Lung (tissue), 12 donors: ENCODE results near the gene EDARADD. TPM values are rescaled to one million over a fixed set of nuclear protein-coding genes. Genes with fewer than 3 reads are reported as not detected.

ENCODE experiments used
- ATAC-seq: fragments of 200-7000 bp; cut with Tn5 transposase; one replicate; pipeline ENCODE4 v1.9.1; 2020; ENCODE audit warnings: moderate number of reproducible peaks; ENCODE audit not compliant: insufficient read depth, low FRiP score
- DNase-seq, 3 donors: peaks; one replicate each; pipeline ENCODE4 v3.0.0-alpha.2; 2013 to 2017
- H3K27ac ChIP-seq, 2 donors: one replicate each; pipeline ENCODE4 v1.5.1; 2013; ENCODE audit warnings: mild to moderate bottlenecking in 2 of 2, moderate library complexity in 2 of 2, control low read depth in 1 of 2, inconsistent platforms in 1 of 2, low read depth in 1 of 2, low read length in 1 of 2
- H3K27me3 ChIP-seq, 3 donors: one replicate each; pipeline ENCODE4 v1.5.1; 2013; ENCODE audit warnings: low read length in 2 of 3; ENCODE audit not compliant: control insufficient read depth in 3 of 3, insufficient read depth in 3 of 3
- H3K36me3 ChIP-seq, 4 donors: one replicate each; pipeline ENCODE4 v1.5.1; 2013; ENCODE audit warnings: low read length in 4 of 4, mild to moderate bottlenecking in 1 of 4, moderate library complexity in 1 of 4; ENCODE audit not compliant: control insufficient read depth in 4 of 4, insufficient read depth in 4 of 4
- H3K4me1 ChIP-seq, 5 donors: one replicate each; pipeline ENCODE4 v1.5.1; 2013; ENCODE audit warnings: low read length in 5 of 5, mild to moderate bottlenecking in 2 of 5, moderate library complexity in 1 of 5; ENCODE audit not compliant: control insufficient read depth in 5 of 5, insufficient read depth in 5 of 5
- H3K4me3 ChIP-seq: one replicate; pipeline ENCODE4 v1.5.1; 2013; ENCODE audit warnings: mild to moderate bottlenecking, control low read depth, moderate library complexity
- H3K9ac ChIP-seq, 2 donors: one replicate each; pipeline ENCODE4 v1.5.1; 2013; ENCODE audit warnings: low read length in 2 of 2, control low read depth in 1 of 2; ENCODE audit not compliant: insufficient read depth in 1 of 2
- H3K9me3 ChIP-seq, 4 donors: one replicate each; pipeline ENCODE4 v1.5.1; 2013; ENCODE audit warnings: low read length in 3 of 4, mild to moderate bottlenecking in 1 of 4, moderate library complexity in 1 of 4; ENCODE audit not compliant: control insufficient read depth in 4 of 4, insufficient read depth in 3 of 4
- CTCF ChIP-seq: IDR thresholded peaks from 2 replicates; pipeline ENCODE4 v1.5.1; 2012; ENCODE audit warnings: mild to moderate bottlenecking; ENCODE audit errors: control extremely low read depth, extremely low read depth
- WGBS, 2 donors: extraction: QIAGEN DNeasy Blood & Tissue Kit; methylation state at CpG; one replicate each; pipeline ENCODE4 v1.1.7; 2013; 5-methylcytosine and 5-hydroxymethylcytosine counted together
- polyA plus RNA-seq, 2 donors: library from polyadenylated mRNA; stranded (reverse); fragments of 200-250 nt; gene quantifications; one replicate each; pipeline ENCODE4 v1.2.1, GENCODE V29; 2013
- total RNA-seq, 2 donors: library from RNA; depleted of rRNA in 1 of 2; stranded (reverse); fragments of >200 nt in 1 of 2; gene quantifications; one replicate each; pipeline ENCODE4 v1.2.1, GENCODE V29; 2014 to 2021
- donor health status: control.
- donor health status: control.
- donor health status: Bipolar disorder and iron deficiency.
- donor health status: healthy.
- donor health status: DM: yes; HTN: yes; CAD: no.

Gene EDARADD
- total and polyA plus RNA-seq, 4 donors, result 0.37 to 2.3 (median 1.1) TPM

GRCh38 chr1:236520445-236521005 lies 126.4 kb downstream of the EDARADD start:
- Histone ChIP-seq H3K4me1 (peaks cover 3 to 26% (median 5%) of the 10 kb centered on the region in 5 donors), H3K9ac (no peak overlapping the region), H3K9me3 (no peaks in the 10 kb centered on the region), H3K36me3 (no peaks in the 10 kb centered on the region), H3K27ac (peak overlapping the region; percentile 40 to 61), H3K27me3 (no peaks in the 10 kb centered on the region), H3K4me3 (no peak overlapping the region)
- ATAC-seq (no peak), DNase-seq (no peak)
- no peak for TF ChIP-seq CTCF
- 78 to 86% methylated on average over 4 of the region's 4 CpGs for WGBS, 2 donors

GRCh38 chr1:236522937-236523703 lies 129.0 kb downstream of the EDARADD start:
- TF ChIP-seq CTCF, result no peak
- Histone ChIP-seq H3K4me1 (peaks cover 0 to 17% (median 5%) of the 10 kb centered on the region in 5 donors), H3K27ac (peak overlapping the region; percentile 96 to 98), H3K4me3 (peak overlapping the region; percentile 79), H3K9ac (peak overlapping the region; percentile 71 to 85), H3K9me3 (no peaks in the 10 kb centered on the region), H3K36me3 (peaks cover 0 to 11% (median 3%) of the 10 kb centered on the region in 4 donors), H3K27me3 (no peaks in the 10 kb centered on the region)
- 16 to 28% methylated on average over 26 of the region's 26 CpGs for WGBS, 2 donors
- ATAC-seq (peak; percentile 12), DNase-seq (peak in 2 of 3 donors; percentile 41 to 50)

- ATAC-seq (peak; percentile 95), DNase-seq (peak; percentile 91 to 93 (median 92))
- no peaks in the 10 kb centered on the region for H3K9me3 ChIP-seq
- peak within 1 kb of the TSS; percentile 96 to 98 for H3K27ac ChIP-seq
- TF ChIP-seq CTCF, result no peak
- peak within 1 kb of the TSS; percentile 71 to 85 for H3K9ac ChIP-seq
- 0 to 1% methylated on average over 34 to 35 of the region's 35 CpGs for WGBS, 2 donors
- H3K27me3 ChIP-seq, result no peaks in the 10 kb centered on the region
- H3K36me3 ChIP-seq, result peaks cover 0 to 11% (median 3%) of the 10 kb centered on the region in 4 donors
- peak within 1 kb of the TSS; percentile 79 for H3K4me3 ChIP-seq
- H3K4me1 ChIP-seq, result peaks cover 0 to 17% (median 5%) of the 10 kb centered on the region in 5 donors
These were observed 129.6 kb downstream of the EDARADD start, which contains the start of gene LGALS8 for GRCh38 chr1:236523704-236524141. Gene LGALS8, plus strand, starts transcription at chr1:236523982. Its CDS starts 2,089 bp downstream, at chr1:236526071.
